ENCODE measurements around the gene DENND1B.

GRCh38 chr1:197632005-197632404 lies 143.3 kb downstream of the DENND1B start:
- TF ChIP-seq EZH2 (IDR thresholded peaks at IDR 0.05; ENCODE audit: borderline replicate concordance, low read depth, low read length, poor library complexity, severe bottlenecking) (no peak), CTCF (conservative IDR thresholded peaks at IDR 0.05; ENCODE audit: low read depth, low read length) (no peak)
